GM23248 (cell line): ENCODE results near the gene AARS1.

Experiments
- EZH2 ChIP-seq: fragments of 200-600 bp; sonication (generic); IDR thresholded peaks from 2 replicates; pipeline ENCODE4 v1.6.1; 2018; ENCODE audit warnings: antibody characterized with exemption, mild to moderate bottlenecking; ENCODE audit not compliant: insufficient read depth, poor library complexity, severe bottlenecking
- EZH2phosphoT487 ChIP-seq: fragments of 200-600 bp; sonication (generic); IDR thresholded peaks from 2 replicates; pipeline ENCODE4 v1.6.1; 2018; ENCODE audit warnings: antibody characterized with exemption, moderate library complexity, mild to moderate bottlenecking, low read depth; ENCODE audit not compliant: insufficient read depth

DNA sequence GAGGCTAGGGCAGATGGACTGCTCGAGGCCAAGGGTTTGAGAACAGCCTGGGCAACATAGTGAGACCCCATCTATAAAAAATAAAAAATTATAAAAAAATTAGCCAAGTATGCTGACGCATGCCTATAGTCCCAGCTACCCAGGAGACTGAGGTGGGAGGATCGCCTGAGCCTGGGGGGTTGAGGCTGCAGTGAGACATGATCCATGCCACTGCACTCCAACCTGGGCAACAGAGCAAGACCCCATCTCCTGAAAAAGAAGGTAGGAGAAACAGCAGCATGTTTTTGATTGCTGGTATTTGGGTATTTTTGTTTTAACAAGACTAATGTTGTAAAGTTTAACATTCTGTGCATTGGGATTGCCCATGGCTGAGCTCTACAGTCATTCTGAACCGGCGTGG is 48.5 kb upstream of the AARS1 start:
- TF ChIP-seq EZH2 (no peak), EZH2phosphoT487 (no peak)
